Measurements from ENCODE around the gene RBBP4. TPM values are rescaled to one million over a fixed set of nuclear protein-coding genes. Genes with fewer than 3 reads are reported as not detected.
"Not testable (repeated sequence)": the region's sequence is repeated elsewhere in the genome, so short reads cannot be mapped to it uniquely, and the experiment has no call there.

The RBBP4 gene
- total RNA-seq, 1 donor from 2014 or later = 96.6 TPM

DNA sequence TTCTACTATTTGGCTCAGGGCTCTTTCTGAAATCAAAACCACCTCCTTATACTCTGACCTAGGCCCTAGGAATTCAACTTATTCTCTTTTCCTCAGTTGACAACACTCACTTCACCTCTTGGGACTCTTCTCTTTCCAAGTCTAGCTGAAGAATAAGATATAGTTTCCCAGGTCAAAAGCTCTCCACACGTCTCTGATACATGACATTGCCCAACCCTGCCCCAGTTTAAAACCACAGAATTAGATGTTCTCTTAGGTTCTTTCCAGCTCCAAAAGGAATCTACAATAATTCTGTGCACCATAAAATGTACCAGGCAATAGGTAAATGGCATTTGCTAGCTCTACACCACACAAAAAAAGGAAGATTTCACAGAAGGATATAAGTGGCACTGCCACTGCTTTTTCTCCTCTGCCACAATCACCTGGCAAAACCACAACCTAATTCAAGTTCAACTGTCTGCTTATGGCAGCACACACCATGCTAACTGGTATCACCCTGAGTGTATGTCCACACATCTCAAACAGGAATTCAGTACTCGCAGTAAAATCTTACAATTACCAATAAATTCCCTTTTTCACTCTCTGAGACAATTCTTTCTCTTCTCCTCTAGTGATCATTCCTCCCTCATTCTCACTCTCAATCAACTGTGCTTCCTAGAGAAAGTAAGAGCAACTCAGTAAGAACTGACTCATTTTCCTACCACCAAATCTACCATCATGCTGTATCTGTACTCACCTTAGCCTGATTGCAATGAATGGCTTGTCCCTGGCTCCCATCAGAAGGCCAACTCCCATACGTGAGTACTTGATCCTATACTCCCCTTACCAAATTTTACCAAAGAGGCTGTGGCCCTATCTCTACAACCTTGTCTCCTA is 28.0 kb upstream of the RBBP4 start:
- Histone ChIP-seq H3K9me3 (replicated peaks) (no peaks in the 10 kb centered on the region), H3K4me3 (no peak overlapping the region), H3K4me1 (no peaks in the 10 kb centered on the region), H3K27ac (replicated peaks) (no peak overlapping the region), H3K27me3 (ENCODE audit: low read depth) (no peaks in the 10 kb centered on the region), H3K36me3 (peaks cover 22% of the 10 kb centered on the region)
- TF ChIP-seq, protein P1, sequence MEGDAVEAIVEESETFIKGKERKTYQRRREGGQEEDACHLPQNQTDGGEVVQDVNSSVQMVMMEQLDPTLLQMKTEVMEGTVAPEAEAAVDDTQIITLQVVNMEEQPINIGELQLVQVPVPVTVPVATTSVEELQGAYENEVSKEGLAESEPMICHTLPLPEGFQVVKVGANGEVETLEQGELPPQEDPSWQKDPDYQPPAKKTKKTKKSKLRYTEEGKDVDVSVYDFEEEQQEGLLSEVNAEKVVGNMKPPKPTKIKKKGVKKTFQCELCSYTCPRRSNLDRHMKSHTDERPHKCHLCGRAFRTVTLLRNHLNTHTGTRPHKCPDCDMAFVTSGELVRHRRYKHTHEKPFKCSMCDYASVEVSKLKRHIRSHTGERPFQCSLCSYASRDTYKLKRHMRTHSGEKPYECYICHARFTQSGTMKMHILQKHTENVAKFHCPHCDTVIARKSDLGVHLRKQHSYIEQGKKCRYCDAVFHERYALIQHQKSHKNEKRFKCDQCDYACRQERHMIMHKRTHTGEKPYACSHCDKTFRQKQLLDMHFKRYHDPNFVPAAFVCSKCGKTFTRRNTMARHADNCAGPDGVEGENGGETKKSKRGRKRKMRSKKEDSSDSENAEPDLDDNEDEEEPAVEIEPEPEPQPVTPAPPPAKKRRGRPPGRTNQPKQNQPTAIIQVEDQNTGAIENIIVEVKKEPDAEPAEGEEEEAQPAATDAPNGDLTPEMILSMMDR (IDR thresholded peaks at IDR 0.05; ENCODE audit: borderline replicate concordance) = no peak
- intact Hi-C loops (cut with micrococcal nuclease) = no loop called here
- no peak for DNase-seq

DNA sequence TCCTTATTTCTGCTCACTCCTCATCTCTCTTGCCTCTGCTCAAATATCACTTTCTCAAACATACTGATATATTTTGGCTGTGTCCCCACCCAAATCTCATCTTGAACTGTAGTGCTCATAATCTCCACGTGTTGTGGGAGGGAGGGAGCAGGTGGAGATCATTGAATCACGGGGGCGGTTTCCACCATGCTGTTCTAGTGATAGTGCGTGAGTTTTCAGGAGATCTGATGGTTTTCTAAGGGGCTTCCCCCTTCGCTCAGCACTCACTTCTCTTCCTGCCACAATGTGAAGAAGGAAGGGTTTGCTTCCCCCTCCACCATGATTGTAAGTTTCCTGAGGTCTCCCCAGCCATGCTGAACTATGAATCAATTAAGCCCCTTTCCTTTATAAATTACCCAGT is 27.2 kb upstream of the RBBP4 start:
- Histone ChIP-seq H3K9me3 (replicated peaks) (no peaks in the 10 kb centered on the region), H3K4me3 (no peak overlapping the region), H3K27ac (replicated peaks) (no peak overlapping the region), H3K4me1 (no peaks in the 10 kb centered on the region), H3K36me3 (peaks cover 29% of the 10 kb centered on the region), H3K27me3 (ENCODE audit: low read depth) (no peaks in the 10 kb centered on the region)
- no peak for DNase-seq
- intact Hi-C loops (cut with micrococcal nuclease) = no loop called here
- TF ChIP-seq, protein P1 (IDR thresholded peaks at IDR 0.05; ENCODE audit: borderline replicate concordance) = no peak

DNA sequence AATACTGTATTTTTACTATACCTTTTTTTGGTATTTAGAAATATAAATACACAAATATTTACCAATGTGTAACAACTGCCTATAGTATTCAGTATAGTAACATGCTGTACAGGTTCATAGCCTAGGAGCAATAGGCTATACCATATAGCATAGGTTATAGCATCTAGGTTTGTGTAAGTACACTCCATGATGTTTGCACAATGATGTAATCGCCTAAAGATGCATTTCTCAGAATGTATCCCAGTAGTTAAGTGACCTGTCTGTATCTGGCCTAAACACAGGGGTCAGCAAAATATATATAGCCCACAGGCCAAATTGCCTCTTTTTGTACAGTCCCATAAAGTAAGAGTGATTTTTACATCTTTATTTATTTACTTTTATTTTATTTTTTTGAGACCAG is 24.8 kb upstream of the RBBP4 start:
- peaks cover 47% of the 10 kb centered on the region for H3K36me3 ChIP-seq
- intact Hi-C loops (cut with micrococcal nuclease) = no loop called here
- H3K4me3 ChIP-seq = no peak overlapping the region
- no peak for DNase-seq
- H3K27me3 ChIP-seq (ENCODE audit: low read depth) = no peaks in the 10 kb centered on the region
- H3K9me3 ChIP-seq (replicated peaks) = no peaks in the 10 kb centered on the region
- H3K4me1 ChIP-seq = no peaks in the 10 kb centered on the region
- H3K27ac ChIP-seq (replicated peaks) = no peak overlapping the region
- TF ChIP-seq, protein P1 (IDR thresholded peaks at IDR 0.05; ENCODE audit: borderline replicate concordance) = no peak

DNA sequence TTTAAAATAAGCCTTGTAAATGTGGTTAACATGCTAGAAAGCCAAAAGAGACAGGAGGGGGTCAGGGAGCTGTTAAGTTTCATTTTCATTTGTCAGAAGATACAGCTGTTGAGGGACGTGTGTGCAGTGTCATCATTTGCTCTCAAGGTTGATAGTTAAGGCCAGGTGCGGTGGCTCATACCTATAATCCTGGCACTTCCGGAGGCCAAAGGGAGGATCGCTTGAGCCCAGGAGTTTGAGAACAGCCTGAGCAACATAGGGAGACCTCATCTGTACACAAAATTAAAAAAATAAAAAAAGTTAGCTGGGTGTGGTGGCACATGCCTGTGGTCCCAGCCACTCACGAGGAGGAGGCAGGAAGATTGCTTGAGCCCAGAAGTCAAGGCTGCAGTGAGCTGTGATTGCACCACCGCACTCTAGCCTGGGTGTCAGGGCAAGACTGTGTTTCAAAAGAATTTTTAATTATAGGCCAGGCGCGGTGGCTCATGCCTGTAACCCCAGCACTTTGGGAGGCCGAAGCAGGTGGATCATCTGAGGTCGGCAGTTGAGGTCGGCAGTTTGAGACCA is 23.3 kb upstream of the RBBP4 start:
- intact Hi-C loops (cut with micrococcal nuclease) = no loop called here
- Histone ChIP-seq H3K4me3 (no peak overlapping the region), H3K36me3 (peaks cover 48% of the 10 kb centered on the region), H3K27ac (replicated peaks) (no peak overlapping the region), H3K27me3 (ENCODE audit: low read depth) (no peaks in the 10 kb centered on the region), H3K4me1 (no peaks in the 10 kb centered on the region), H3K9me3 (replicated peaks) (no peaks in the 10 kb centered on the region)
- DNase-seq = no peak
- TF ChIP-seq, protein P1 (IDR thresholded peaks at IDR 0.05; ENCODE audit: borderline replicate concordance) = no peak

DNA sequence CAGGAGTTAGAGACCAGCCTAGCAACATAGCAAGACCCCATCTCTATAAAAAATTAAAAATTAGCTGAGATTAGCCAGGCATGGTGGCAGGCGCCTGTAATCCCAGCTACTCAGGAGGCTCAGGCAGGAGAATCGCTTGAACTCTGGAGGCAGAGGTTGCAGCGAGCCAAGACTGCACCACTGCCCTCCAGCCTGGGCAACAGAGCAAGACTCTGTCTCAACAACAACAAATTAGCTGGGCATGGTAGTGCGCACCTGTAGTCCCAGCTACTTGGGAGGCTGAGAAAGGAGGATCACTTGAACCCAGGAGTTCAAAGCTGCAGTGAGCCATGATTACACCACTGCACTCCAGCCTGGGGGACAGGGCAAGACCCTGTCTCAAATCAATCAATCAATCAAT is 20.8 kb upstream of the RBBP4 start:
- H3K36me3 ChIP-seq = peaks cover 62% of the 10 kb centered on the region
- H3K4me3 ChIP-seq; H3K27me3 ChIP-seq (ENCODE audit: low read depth); intact Hi-C loops (cut with micrococcal nuclease); DNase-seq; H3K9me3 ChIP-seq (replicated peaks); H3K27ac ChIP-seq (replicated peaks); H3K4me1 ChIP-seq: not testable (repeated sequence)

DNA sequence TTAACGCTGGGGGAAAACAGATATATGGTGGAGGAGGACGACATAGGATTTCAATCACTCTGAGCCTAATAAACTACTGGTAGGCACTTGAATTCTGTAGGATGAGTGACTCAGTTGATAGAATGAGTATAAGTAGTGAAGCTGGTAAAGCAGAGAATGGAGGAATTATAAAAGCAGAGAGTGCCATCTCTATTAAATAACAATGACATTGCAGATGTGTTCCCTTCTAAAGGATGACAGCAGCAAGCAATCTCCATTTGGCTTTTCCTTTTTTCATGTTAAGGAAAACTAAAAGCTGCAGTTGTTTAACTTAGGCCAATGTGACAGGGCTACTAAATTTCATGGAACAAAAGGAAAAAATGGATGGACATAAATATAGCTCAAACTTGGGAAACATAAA is 18.2 kb upstream of the RBBP4 start:
- Histone ChIP-seq H3K4me3 (no peak overlapping the region), H3K4me1 (no peaks in the 10 kb centered on the region), H3K9me3 (replicated peaks) (no peaks in the 10 kb centered on the region), H3K27me3 (ENCODE audit: low read depth) (no peaks in the 10 kb centered on the region), H3K27ac (replicated peaks) (no peak overlapping the region), H3K36me3 (peaks cover 54% of the 10 kb centered on the region)
- intact Hi-C loops (cut with micrococcal nuclease) = no loop called here
- TF ChIP-seq, protein P1 (IDR thresholded peaks at IDR 0.05; ENCODE audit: borderline replicate concordance) = no peak
- DNase-seq = no peak
